ENCODE data around the gene COL13A1. TPM values are rescaled to one million over a fixed set of nuclear protein-coding genes. Genes with fewer than 3 reads are reported as not detected.

COL13A1 gene
- total and polyA plus RNA-seq, 2 of the 8 experiments (the other 6 are each of a cell fraction or from before 2014, with no cell fraction given), result 2.6 to 5.2 TPM

GRCh38 chr10:69807696-69808095 is 6.0 kb downstream of the COL13A1 start (continued):
- TF ChIP-seq EZH2 (IDR thresholded peaks at IDR 0.05; ENCODE audit: low read depth, low read length, severe bottlenecking), result no peak

All from H1 (cell line).